Activated naive CD8-positive, alpha-beta T cell treated with anti-CD3 and anti-CD28 coated beads, Interleukin-2, amount 50 U/mL, for 24 hours (primary cell): ENCODE measurements around the gene RERE.
"Not testable (repeated sequence)": the region's sequence is repeated elsewhere in the genome, so short reads cannot be mapped to it uniquely, and the experiment has no call there.

ENCODE experiments used
- ATAC-seq: fragments of 150-1000 bp; cut with Tn5 transposase; one replicate; pipeline ENCODE4 v1.10.0; 2021
- DNase-seq: peaks from one replicate; pipeline ENCODE4 v3.0.0; 2021
- H3K27ac Mint-ChIP-seq: one replicate; pipeline ENCODE4 v1.8.0; 2021; ENCODE audit warnings: mild to moderate bottlenecking, mixed read lengths
- H3K27me3 Mint-ChIP-seq: one replicate; pipeline ENCODE4 v1.8.0; 2021; ENCODE audit warnings: mixed read lengths
- H3K36me3 Mint-ChIP-seq: one replicate; pipeline ENCODE4 v1.8.0; 2021; ENCODE audit warnings: low read depth, mixed read lengths
- H3K4me1 Mint-ChIP-seq: one replicate; pipeline ENCODE4 v1.8.0; 2021; ENCODE audit warnings: mixed read lengths
- H3K4me3 Mint-ChIP-seq: one replicate; pipeline ENCODE4 v1.8.0; 2021; ENCODE audit warnings: mild to moderate bottlenecking, moderate library complexity, mixed read lengths
- H3K9me3 Mint-ChIP-seq: one replicate; pipeline ENCODE4 v1.8.0; 2021; ENCODE audit warnings: mixed read lengths

The RERE gene

DNA sequence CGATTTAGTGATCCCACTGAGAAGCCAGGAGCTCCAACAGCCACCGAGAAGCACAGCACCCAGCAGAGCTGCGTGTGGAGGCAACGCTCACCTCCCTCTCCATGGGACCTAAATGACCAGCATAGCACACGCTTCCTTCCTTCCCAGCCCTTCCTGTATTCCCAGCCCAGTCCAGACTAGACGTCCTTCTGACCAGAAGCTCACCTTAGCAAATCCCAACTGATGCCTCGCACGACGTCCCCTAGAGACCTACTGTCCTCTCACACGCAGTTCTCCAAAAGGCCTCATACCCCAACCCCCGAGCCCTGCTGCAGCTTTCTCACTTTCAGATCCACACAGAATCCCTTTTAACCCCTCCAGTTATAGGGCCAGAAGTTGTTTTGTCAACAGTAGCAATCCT is 367.1 kb downstream of the RERE start:
- ATAC-seq (no peak), DNase-seq (no peak)
- H3K36me3 Mint-ChIP-seq = peaks cover 22% of the 10 kb centered on the region
- H3K27ac Mint-ChIP-seq = no peak overlapping the region
- H3K4me1 Mint-ChIP-seq = peaks cover 18% of the 10 kb centered on the region
- H3K9me3 Mint-ChIP-seq = no peaks in the 10 kb centered on the region
- no peaks in the 10 kb centered on the region for H3K27me3 Mint-ChIP-seq
- no peak overlapping the region for H3K4me3 Mint-ChIP-seq

GRCh38 chr1:8448911-8449661 is 368.4 kb downstream of the RERE start:
- ATAC-seq = no peak
- Mint-ChIP-seq H3K27ac (peak overlapping the region; percentile 18), H3K4me3 (no peak overlapping the region)

GRCh38 chr1:8448505-8448904 is 368.9 kb downstream of the RERE start:
- not testable (repeated sequence) for H3K27me3 Mint-ChIP-seq, ATAC-seq, H3K9me3 Mint-ChIP-seq

More at GRCh38 chr1:8448911-8449661, 368.4 kb downstream of the RERE start:
- no peaks in the 10 kb centered on the region for H3K9me3 Mint-ChIP-seq
- no peaks in the 10 kb centered on the region for H3K27me3 Mint-ChIP-seq
- H3K4me1 Mint-ChIP-seq = peaks cover 18% of the 10 kb centered on the region
- H3K36me3 Mint-ChIP-seq = peaks cover 24% of the 10 kb centered on the region
- DNase-seq = no peak

GRCh38 chr1:8447616-8448150 is 369.8 kb downstream of the RERE start:
- no peak for DNase-seq
- peaks cover 2% of the 10 kb centered on the region for H3K9me3 Mint-ChIP-seq
- H3K27me3 Mint-ChIP-seq = no peaks in the 10 kb centered on the region
- peaks cover 18% of the 10 kb centered on the region for H3K4me1 Mint-ChIP-seq
- no peak for ATAC-seq
- no peak overlapping the region for H3K27ac Mint-ChIP-seq
- H3K4me3 Mint-ChIP-seq = no peak overlapping the region
- H3K36me3 Mint-ChIP-seq = peaks cover 23% of the 10 kb centered on the region

More at GRCh38 chr1:8448505-8448904, 368.9 kb downstream of the RERE start:
- Mint-ChIP-seq H3K27ac (peak overlapping the region; percentile 18), H3K36me3 (peaks cover 21% of the 10 kb centered on the region), H3K4me3 (peak overlapping the region; percentile 13), H3K4me1 (peaks cover 18% of the 10 kb centered on the region)
- DNase-seq = not testable (repeated sequence)

GRCh38 chr1:8446119-8446518 is 371.3 kb downstream of the RERE start:
- ATAC-seq = peak; percentile 24
- Mint-ChIP-seq H3K4me3 (peak overlapping the region; percentile 24), H3K4me1 (peaks cover 18% of the 10 kb centered on the region), H3K36me3 (peaks cover 23% of the 10 kb centered on the region), H3K27ac (peak overlapping the region; percentile 66)
- H3K27me3 Mint-ChIP-seq, DNase-seq, H3K9me3 Mint-ChIP-seq: not testable (repeated sequence)

DNA sequence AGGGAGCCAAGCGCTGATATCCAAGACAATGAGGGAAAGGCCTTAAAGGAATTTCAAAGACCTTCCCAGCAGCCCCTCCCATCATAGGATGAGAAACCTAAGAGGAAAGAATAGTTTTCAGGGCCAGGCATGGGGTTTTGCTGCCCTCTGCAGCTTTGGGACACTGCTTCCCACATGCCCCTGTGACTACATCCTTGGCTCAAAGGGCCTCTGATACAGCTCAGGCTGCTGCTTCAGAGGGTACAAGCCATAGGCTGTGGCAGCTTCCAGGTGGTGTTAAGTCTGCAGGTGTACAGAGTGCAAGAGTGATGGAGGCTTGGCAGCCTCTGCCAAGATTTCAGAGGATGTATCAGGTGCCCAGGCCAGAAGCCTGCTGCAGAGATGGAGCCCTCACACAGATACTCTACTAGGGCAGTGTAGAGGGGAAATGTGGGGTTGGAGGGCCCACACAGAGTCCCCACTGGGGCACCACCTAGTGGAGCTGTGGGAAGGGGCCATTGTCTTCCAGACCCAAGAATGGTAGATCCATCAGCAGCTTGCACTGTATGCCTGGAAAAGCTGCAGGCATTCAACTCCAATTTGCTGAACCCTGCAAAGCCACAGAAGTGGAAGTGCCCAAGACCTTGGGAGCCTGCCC is 373.8 kb downstream of the RERE start:
- peaks cover 21% of the 10 kb centered on the region for H3K36me3 Mint-ChIP-seq
- no peaks in the 10 kb centered on the region for H3K27me3 Mint-ChIP-seq
- DNase-seq (no peak), ATAC-seq (no peak)
- H3K4me1 Mint-ChIP-seq = peaks cover 30% of the 10 kb centered on the region
- H3K9me3 Mint-ChIP-seq = peaks cover 6% of the 10 kb centered on the region
- H3K27ac Mint-ChIP-seq = no peak overlapping the region
- H3K4me3 Mint-ChIP-seq = no peak overlapping the region

DNA sequence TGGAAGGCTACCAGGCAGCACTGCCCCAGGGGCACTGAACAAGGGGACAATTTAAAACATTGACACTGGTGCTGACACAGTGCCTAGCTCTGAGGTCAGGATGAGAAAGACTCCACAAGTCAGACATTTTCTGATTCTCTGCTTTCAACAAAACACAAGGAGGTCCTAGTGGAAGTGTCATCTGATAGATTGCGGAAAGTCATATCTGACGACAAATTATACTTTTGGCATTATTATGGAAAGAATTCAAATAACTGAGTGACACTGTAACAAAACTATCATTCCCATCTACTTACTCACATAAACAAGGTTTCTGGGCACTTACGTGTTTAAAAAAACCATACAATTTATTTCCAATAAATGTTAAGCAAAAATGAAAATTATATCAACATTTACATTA is 376.0 kb downstream of the RERE start:
- no peak overlapping the region for H3K4me3 Mint-ChIP-seq
- DNase-seq = no peak
- H3K27ac Mint-ChIP-seq = no peak overlapping the region
- H3K9me3 Mint-ChIP-seq = peaks cover 6% of the 10 kb centered on the region
- H3K27me3 Mint-ChIP-seq = no peaks in the 10 kb centered on the region
- no peak for ATAC-seq
- H3K36me3 Mint-ChIP-seq = peaks cover 10% of the 10 kb centered on the region
- peaks cover 20% of the 10 kb centered on the region for H3K4me1 Mint-ChIP-seq

DNA sequence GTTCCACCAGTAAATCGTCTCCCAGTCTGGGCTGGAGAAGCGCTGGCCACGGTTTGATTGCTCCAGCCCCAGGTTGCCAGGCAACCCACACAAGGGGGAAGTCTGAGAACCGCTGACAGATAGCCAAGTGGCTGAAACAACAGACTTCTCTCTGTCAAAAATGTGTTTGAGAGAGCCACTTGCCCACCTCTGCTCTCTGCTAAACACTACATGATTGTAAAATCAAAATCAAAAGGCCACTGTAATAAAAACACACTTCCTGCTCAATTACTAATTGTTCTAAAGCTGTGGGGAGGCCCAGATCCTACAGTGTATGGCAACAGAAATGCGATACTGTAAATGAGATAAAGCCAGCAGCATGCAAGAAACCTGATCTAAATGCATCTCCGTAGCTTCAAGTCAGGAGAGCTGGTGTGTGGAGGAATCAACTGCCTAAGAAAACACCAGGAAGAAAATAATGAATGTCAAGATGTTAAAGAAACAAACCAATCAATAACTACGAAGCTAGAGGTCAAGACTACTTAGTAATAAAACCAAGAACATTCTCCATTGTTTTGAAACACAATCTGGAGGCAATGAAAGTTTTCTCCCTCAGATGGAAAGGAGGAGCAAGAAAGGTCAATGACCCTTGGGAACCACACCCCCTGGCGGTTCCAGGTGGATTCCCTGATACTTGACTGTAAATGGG is 378.3 kb downstream of the RERE start:
- H3K27ac Mint-ChIP-seq = peak overlapping the region; percentile 30
- no peak for DNase-seq

GRCh38 chr1:8438489-8438888 is 379.0 kb downstream of the RERE start:
- Mint-ChIP-seq H3K9me3 (peaks cover 6% of the 10 kb centered on the region), H3K36me3 (peaks cover 4% of the 10 kb centered on the region), H3K27me3 (no peaks in the 10 kb centered on the region), H3K4me1 (peaks cover 14% of the 10 kb centered on the region), H3K4me3 (no peak overlapping the region), H3K27ac (no peak overlapping the region)
- DNase-seq (no peak), ATAC-seq (no peak)

More for the DNA sequence above, 378.3 kb downstream of the RERE start:
- no peak overlapping the region for H3K4me3 Mint-ChIP-seq
- ATAC-seq = peak; percentile 46
- H3K9me3 Mint-ChIP-seq = peaks cover 6% of the 10 kb centered on the region
- H3K27me3 Mint-ChIP-seq = no peaks in the 10 kb centered on the region
- peaks cover 5% of the 10 kb centered on the region for H3K36me3 Mint-ChIP-seq
- H3K4me1 Mint-ChIP-seq = peaks cover 14% of the 10 kb centered on the region

GRCh38 chr1:8437347-8437746 is 380.1 kb downstream of the RERE start:
- H3K4me1 Mint-ChIP-seq = peaks cover 15% of the 10 kb centered on the region
- no peak for ATAC-seq
- H3K27me3 Mint-ChIP-seq = no peaks in the 10 kb centered on the region
- H3K36me3 Mint-ChIP-seq = peaks cover 2% of the 10 kb centered on the region
- no peak overlapping the region for H3K27ac Mint-ChIP-seq
- no peak for DNase-seq
- no peaks in the 10 kb centered on the region for H3K9me3 Mint-ChIP-seq
- no peak overlapping the region for H3K4me3 Mint-ChIP-seq

DNA sequence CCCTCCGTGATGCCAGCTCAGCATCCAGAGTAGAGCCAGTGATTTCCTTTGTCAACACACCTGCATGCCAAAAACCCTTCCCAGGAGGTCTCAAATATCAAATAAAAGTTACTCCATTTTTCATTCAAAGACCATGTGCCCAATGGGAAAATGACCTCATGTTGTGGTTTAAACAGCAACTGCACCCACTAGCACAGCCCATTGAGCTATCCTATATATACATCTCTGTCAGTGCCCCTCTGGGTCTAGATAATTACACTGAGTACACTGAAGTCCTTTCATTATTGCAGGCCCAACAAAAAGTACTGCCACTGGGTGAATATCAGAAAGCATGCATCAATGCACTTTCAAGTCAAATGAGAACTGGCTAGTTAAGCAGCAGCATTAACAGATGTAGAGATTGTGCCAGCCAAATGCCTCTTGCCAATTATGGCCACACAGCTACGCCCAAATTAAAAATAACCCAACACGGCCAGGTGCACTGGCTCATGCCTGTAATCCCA is 381.8 kb downstream of the RERE start:
- Mint-ChIP-seq H3K4me3 (no peak overlapping the region), H3K36me3 (peaks cover 4% of the 10 kb centered on the region), H3K9me3 (no peaks in the 10 kb centered on the region), H3K27me3 (no peaks in the 10 kb centered on the region), H3K27ac (no peak overlapping the region), H3K4me1 (peaks cover 31% of the 10 kb centered on the region)
- no peak for DNase-seq
- peak; percentile 17 for ATAC-seq

DNA sequence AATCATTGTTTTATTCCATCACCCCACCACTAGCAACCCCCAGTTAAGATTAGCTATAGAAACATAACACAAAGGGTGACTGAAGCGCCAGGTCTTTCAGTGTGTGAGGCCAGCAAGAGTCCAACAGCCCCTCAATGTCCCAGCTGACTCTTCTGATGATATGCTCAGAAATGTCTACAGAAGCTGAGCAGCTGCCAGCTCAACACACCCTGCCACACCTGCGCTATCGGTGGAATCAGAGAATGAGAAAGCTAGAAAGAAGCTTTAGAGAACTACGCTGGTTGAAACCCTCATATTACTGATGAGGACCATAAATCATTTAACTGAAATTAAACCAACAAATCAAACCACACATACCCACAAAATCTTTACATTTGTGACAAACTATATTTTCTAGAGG is 383.3 kb downstream of the RERE start:
- DNase-seq (no peak), ATAC-seq (no peak)
- H3K36me3 Mint-ChIP-seq = peaks cover 4% of the 10 kb centered on the region
- no peaks in the 10 kb centered on the region for H3K9me3 Mint-ChIP-seq
- H3K4me3 Mint-ChIP-seq = no peak overlapping the region
- H3K27ac Mint-ChIP-seq = no peak overlapping the region
- peaks cover 37% of the 10 kb centered on the region for H3K4me1 Mint-ChIP-seq
- H3K27me3 Mint-ChIP-seq = no peaks in the 10 kb centered on the region

DNA sequence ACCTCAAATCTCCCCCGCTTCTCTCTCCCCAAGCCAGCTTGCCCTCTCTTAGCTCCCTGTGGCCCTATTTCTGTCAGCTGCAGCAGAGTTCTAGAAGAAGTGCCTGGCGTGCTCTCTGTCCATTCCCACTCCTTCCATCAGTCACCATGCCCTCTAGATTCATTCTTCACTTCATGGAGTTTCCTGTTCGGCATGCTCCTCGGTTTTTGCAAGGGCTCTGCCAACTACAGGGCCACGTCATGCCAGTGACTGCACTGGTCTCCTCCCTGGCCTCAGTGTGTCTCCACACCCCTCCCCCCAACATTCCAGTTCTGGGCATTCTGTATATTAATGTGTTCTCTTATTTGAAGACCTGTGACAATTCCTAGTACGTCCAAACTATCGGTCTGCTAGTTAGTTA is 385.7 kb downstream of the RERE start:
- no peak for DNase-seq
- Mint-ChIP-seq H3K36me3 (peaks cover 3% of the 10 kb centered on the region), H3K27ac (no peak overlapping the region), H3K4me1 (peaks cover 51% of the 10 kb centered on the region), H3K4me3 (no peak overlapping the region), H3K9me3 (no peaks in the 10 kb centered on the region), H3K27me3 (no peaks in the 10 kb centered on the region)
- no peak for ATAC-seq

DNA sequence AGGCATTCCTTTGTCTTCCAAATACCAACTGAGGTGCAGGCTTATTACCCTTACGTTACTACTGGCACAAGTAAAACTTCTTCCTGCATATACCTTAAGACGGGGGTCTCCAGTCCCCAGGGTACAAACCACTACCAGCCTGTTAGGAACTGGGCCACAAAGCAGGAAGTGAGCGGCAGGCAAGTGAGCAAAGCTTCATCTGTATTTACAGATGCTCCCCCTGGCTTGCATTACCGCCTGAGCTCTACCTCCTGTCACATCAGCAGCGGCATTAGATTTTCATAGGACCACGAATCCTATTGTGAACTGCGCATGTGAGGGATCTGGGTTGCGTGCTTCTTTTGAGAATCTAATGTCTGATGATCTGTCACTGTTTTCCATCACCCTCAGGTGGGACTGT is 386.4 kb downstream of the RERE start:
- no peak for DNase-seq

More for the DNA sequence above, 386.4 kb downstream of the RERE start:
- H3K27me3 Mint-ChIP-seq = no peaks in the 10 kb centered on the region
- H3K4me3 Mint-ChIP-seq = no peak overlapping the region
- H3K27ac Mint-ChIP-seq = peak overlapping the region; percentile 67
- no peaks in the 10 kb centered on the region for H3K9me3 Mint-ChIP-seq
- peaks cover 2% of the 10 kb centered on the region for H3K36me3 Mint-ChIP-seq
- peaks cover 57% of the 10 kb centered on the region for H3K4me1 Mint-ChIP-seq
- ATAC-seq = no peak
